Stimulated activated CD8-positive, alpha-beta memory T cell treated with anti-CD3 and anti-CD28 coated beads, Interleukin-4, amount 100 ng/mL, for 24 hours (primary cell): Measurements from ENCODE around the gene ADRB2.

ENCODE experiments used
- DNase-seq: peaks from one replicate; pipeline ENCODE4 v3.0.0-alpha.2; 2020; ENCODE audit warnings: low read depth

Gene ADRB2

DNA sequence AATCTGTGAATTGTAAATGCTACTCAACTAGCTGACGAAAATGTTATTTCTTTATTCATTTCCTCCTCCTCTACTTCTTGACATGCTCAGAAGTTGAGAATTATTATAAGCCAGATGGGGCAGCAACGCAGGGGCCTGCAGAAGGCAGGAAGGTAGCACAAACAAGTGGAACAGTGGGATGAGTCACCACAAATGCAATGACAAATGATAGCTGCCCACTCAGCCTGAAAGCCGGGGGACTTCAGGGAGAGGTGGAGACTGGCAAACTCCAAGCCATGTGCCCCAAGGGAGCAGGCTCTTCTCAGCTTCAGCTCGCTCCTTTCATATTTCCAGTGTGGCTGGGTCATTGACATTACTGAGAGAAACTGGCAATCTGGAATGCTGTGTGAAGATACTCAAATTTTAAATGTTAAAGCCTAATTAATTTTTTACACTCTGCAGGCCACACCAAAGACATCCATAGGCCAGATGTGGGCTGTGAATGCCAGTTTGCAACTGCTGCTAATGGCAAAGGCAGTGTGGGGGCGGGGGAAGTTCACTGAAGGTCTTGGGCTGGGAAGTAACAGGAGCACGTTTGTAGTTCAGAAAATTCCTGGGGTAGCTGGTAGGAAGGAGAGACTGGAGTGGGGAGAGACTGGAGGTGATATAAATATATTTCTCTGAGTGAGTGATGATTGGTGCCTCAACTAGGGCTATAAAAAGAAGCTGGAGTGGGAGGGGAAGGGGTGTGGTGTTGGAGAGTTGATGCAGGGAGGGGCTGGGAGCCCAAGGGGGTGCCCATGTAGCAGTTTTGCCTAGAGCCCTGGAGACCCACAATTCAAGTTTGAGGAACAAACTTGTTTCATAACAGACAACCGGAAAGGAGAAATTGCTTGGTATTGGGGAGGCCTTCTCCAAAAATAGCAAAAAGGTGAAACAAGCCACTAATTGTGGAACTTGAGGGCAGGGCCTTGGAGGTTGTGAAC is 20.8 kb upstream of the ADRB2 start:
- no peak for DNase-seq

DNA sequence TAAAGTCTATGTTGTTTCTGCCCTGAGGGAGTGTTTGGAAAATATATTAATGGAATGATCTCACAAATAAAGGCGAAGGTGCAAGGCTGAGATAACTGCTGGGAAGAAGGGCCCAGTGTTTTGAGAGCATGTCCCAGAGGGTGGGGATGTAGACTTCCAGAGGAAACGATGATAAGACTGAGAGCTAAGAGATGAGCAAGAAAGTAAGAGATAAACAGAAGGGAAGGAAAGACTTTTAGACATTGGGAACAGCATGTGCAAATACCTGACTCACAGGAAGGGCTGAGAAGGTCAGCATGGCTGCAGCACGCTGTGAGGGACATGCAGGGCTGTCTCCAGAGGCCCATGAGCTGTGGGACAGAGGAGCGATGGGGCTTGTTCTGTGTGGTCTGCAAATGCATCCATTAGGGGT is 19.9 kb upstream of the ADRB2 start:
- DNase-seq, result no peak

- no peak for DNase-seq
These were observed 18.6 kb upstream of the ADRB2 start for GRCh38 chr5:148807851-148808250.

DNA sequence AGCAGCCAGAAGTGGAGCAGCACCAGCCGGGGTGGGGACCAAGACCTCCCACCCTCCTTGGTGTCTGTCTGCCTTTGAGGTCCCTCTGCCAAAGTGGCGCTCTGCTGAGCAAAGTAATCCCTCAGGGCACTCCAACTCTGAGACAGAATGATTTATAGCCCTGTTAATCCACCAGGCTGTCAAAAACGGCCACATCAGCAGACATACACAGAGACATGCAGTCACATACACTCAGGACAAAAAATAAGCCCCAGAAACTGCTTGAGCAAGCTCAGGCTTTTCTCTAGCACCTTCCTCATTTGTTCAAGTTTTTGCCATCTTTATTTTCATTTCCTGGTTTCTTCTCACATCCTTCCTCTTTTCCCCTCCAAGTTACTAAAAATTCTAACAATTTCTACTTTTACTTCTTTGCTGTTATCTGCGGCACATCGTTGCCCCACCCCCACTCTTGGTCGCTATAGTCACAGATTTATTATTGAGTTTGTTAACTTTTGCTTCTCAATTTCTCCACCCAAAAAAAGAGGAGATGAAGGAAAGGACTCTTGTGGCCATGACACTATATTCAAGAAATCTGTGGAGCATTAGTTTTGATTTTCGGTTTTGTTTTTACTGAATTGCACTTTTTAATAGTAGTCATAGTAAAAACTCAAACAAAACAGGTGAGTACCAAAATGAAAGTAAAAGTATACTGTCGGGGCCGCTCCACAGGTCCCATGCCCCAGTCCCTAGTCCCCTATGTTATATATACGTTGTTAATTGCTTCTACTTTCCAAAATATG is 17.4 kb upstream of the ADRB2 start:
- DNase-seq, result no peak

DNA sequence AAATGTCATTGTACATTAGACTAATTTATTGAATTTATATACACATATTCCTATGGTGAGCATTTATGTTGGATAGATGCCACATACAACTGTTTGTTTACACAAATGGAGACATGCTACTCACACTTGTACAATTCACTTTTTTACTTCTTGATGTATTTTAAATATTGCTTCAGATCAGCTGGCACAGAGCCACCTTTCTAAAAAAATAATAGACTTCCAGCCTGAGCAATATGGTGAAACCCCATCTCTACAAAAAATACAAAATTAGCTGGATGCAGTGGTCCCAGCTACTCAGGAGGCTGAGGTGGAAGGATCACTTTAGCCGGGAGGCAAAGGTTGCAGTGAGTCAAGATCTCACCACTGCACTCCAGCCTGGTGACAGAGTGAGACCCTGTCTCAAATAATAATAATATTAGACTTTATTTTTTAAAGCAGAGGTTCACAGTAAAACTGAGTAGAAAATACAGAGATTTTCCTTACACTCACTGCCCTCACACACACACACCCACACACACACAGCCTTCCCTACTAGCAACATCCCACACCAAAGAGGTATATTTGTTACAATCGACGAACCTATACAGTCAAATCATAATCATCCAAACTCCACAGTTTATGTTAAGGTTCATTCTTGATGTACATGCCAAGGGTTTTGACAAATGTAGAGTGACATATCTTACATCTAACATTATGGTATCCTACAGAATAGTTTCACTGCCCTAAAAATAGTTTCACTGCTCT is 16.5 kb upstream of the ADRB2 start:
- no peak for DNase-seq

DNA sequence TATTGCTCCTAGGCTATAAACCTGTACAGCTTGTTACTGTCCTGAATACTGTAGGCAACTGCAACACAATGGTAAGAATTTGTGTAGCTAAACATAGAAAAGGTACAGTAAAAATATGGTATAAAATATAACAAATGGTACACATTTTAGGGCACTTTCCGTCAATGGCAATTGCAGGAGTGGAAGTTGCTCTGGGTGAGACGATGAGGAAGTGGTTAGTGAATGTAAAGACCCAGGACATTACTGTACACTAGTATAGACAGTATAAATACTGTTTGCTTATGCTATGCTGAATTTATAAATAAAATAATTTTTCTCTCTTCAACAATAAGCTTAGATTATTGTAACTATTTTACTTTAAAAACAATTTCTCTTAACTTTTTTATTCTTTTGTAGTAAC is 15.6 kb upstream of the ADRB2 start:
- no peak for DNase-seq

GRCh38 chr5:148811756-148812155 is 14.7 kb upstream of the ADRB2 start:
- DNase-seq, result no peak

DNA sequence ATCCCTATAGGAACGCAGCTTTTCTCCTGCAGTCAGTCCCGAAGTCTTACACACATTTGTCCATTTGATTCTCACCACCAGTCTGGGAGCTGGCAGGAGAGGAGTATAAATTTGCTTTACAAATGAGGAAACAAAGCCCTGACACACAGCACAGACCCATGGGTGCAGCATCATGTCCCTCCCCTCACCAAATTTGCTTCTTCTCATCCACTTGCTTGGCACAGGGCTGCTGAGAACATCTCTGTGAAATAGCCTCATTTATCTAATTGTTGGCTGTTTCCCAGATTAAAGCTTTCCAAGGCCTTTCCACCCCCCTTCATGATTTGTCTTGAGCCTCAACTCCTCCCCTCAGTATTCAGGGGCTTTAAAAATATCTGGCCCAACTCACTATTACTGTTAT is 11.3 kb upstream of the ADRB2 start:
- DNase-seq, result no peak

DNA sequence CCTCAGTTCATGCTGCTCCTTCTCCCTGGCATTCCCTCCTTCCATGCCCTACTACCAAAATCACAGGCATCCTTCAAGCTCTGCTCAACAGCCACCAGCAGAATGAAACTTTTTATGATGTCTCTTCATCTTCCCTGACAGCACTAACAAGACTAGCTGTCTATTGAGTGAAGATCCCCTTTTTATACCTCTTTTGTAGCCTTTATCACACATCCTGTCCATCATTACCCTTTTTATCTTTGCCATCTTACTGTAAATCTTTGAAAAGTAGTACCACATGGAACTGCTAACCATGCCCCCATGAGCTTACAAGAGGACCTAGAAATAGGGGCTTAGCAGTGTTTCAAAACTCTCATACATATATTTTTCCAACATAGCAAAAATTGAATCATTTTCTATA is 10.8 kb upstream of the ADRB2 start:
- no peak for DNase-seq

DNA sequence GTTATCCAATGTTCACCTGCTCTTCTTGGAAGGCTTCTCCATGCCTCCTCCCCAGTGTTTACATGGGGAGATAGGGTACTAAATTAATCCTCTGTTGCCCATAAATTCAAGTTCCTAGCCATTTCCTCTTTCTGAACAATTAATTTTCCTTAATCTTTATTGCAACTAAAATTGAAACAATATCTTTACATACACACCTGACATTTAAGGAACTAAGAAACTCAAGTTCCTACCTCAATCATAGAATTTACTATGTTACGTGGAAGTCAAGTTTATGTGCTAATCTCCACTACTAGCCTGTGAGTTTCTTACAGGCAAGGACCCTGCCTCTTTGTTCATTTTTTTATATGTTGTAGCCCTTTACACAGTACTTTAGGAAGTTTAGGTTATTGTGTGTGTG is 10.1 kb upstream of the ADRB2 start:
- no peak for DNase-seq

DNA sequence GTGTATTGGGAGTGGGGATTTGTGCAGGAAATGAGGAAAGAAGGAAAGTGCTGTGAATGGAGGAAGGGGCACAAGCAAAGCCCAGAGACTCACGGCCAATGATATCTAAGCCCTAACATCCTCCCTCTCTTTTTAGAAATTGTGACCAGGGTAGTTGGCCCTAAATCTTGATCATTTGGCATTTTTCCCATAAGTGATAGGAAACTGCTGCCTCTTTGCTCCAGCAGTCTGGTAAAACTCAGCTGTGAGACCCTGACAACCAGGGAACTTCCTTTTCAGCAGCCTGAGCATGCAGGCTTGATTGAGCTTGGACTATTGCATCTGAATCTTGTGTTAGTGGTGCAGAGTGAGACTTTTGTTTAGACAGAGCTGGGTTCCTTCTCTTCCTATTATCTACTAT is 9.6 kb upstream of the ADRB2 start:
- no peak for DNase-seq

DNA sequence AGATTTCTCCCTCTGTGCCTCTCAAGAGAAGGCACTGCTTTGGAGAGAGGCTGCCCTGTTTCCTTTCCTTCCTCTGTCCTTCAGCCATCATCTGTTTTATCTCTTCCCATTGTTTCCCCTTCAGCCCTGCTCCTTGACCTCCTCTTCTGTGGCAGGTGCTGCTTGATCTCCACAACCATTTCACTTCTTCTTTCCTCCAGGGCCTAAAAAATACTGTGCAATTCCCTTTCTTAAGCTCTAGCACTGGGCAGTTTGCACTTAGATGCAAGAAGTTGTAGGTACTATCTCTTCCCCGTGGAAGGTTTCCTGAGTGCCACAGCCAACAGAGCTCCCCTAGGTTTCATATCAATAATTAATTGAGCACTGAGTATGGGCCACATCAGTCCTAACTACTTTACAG is 8.8 kb upstream of the ADRB2 start:
- DNase-seq, result no peak

DNA sequence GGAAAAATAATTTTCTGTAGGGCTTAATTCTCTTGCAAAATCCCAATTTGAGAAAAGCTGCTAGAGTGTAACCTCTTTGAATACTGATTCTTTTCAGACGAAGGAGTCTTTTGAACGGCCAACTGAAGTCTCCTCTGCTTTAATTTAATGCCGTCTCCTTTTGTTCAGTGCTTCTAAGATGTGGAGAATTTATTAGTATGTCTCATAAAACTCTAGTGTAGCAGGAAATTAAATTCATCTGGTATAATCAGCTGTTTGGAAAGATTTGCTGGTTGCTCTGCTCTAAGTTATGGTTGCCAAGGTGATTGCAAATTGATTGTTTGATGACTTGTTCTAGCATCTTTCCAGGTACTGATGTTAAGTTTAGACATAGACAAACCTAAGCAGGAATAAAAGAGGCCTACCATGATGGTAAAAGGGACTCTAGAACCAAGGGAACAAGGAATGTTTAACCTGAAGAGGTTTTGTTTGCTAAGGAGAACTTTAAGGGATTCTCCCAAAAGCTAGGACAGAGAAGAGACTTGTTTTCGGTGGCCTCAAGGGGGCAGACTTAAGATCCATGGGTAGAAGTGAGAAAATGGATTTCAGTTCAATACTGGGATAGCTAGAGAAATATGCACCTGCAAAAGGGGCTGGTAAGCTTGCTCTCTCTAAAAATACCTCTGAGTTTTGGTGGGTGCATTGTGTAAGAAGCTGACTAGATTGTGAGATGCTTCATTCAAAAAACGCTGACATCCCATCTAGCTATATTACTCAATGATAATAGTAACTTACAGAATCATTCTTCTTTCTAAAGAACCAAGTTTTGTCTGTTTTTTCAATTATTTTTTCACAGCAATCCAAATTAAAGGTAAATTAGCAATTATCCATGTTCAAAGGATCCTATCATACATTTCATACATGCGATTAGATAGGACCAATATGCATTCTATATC is 5.7 kb upstream of the ADRB2 start:
- no peak for DNase-seq

- DNase-seq, result no peak
These were observed 2.5 kb upstream of the ADRB2 start for GRCh38 chr5:148823871-148824270.

- DNase-seq, result no peak
These were observed 727 bp upstream of the ADRB2 start for GRCh38 chr5:148825716-148826052.

DNA sequence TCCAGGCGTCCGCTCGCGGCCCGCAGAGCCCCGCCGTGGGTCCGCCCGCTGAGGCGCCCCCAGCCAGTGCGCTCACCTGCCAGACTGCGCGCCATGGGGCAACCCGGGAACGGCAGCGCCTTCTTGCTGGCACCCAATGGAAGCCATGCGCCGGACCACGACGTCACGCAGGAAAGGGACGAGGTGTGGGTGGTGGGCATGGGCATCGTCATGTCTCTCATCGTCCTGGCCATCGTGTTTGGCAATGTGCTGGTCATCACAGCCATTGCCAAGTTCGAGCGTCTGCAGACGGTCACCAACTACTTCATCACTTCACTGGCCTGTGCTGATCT is 294 bp downstream of the ADRB2 start:
- DNase-seq, result no peak

DNA sequence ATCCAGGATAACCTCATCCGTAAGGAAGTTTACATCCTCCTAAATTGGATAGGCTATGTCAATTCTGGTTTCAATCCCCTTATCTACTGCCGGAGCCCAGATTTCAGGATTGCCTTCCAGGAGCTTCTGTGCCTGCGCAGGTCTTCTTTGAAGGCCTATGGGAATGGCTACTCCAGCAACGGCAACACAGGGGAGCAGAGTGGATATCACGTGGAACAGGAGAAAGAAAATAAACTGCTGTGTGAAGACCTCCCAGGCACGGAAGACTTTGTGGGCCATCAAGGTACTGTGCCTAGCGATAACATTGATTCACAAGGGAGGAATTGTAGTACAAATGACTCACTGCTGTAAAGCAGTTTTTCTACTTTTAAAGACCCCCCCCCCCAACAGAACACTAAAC is 1.3 kb downstream of the ADRB2 start:
- no peak for DNase-seq

DNA sequence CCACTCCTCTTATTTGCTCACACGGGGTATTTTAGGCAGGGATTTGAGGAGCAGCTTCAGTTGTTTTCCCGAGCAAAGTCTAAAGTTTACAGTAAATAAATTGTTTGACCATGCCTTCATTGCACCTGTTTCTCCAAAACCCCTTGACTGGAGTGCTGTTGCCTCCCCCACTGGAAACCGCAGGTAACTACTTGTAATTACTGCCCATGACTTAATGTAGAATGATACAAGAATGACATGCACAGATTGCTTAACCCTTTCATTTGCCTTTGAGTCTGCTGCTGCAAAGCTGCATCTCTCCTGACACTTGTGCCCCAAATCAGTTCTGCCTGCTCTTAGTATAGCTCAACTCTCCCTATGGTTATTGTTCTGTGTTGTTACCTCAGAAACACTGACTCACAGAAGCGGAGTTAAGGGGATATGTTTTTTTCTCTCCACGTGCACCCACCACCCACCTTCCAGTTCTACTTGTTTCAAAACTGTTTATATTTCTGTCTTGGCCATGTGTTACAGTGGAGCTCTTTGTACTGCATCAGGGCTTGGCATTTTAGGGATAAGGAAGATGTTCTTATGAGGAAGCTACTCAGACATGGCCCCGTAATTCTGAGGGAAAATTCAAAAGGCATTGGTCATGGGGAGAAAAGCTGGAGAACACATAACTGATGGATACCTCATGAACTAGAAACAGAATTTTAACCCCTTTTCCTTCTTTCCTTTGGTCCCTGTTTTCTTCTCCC is 2.3 kb downstream of the ADRB2 start:
- DNase-seq, result no peak

DNA sequence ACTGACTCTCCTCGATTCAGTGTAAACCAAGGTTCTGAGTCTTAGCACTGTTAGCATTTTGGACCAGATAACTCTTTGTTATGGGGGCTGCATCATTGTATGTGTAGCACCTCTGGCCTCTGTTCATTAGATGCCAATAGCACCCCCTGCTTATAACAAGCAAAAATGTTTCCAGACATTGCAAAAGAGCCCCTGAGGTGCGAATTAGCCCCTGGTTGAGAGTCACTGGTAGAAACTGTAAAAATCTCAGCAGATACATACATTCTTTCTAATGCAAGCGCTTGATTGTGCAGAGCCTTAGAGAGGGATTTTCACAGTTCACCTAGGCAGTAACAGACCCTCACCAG is 2.8 kb downstream of the ADRB2 start:
- no peak for DNase-seq

DNA sequence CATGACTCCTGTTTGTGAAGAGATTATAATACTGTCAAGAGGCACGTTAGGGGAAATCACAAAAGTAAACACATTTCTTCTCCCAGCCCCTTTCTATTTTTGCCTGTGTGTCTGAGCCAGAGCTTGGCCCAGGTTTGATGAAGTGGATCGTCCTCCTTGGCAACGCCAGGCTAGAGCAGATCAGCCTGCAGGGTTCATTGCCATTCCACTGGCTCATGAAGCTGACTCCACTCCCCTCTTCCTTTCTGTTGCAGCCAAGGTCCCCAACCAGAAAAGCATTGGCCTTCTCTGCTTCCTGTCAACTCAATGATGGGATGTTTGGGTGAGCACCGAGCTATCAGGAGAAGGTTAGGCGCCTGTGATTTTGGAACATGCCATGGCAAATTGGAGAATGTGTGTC is 3.3 kb downstream of the ADRB2 start:
- no peak for DNase-seq

DNA sequence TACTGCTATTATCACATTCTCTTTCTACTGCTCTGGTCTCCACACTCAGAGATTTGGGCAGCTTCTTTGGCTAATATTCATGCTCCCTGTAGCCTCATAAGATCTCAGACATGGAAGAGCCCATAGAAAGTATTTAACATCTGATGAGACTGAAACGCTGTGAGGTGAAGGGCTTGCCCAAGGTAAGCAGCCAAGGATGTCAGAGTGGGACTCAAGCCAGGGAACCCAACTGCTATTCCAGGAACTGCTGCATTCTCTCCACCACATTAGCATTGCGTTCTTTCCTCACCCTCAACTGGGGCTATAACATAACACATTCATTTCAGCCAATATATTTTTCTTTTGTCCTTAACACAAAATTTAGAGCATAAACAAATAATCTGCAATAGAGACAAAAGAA is 3.8 kb downstream of the ADRB2 start:
- no peak for DNase-seq
